ENCODE data around the gene BORCS5.

DNA sequence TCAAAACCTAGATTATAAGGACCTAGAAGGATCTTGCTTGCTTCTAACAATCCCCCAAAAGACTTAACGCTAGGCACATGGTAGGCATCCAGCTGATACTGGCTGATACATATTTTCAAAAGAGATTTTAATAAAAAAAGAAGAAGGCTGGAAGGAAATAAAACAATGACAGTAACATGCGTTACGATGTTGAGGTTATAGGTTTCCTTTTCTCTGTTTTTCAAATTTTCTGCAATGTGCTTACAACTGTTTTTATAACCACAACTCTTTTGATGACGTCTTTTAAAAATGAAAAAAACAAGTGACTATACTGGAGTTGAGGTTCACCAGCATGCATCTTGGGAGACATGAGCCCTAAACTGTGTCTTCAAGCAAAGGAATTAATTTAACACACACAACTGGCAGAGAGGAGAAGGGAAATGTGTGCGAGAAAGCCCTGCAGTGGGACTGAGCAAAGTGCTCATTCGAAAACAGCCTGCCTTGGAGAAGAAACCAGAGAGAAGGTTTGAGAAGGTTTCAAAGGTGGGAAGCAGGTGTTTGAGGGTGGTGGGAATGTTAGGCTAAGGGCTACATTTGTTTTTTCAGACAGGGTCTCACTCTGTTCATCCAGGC lies 125.4 kb downstream of the BORCS5 start:
- TF ChIP-seq, protein P1, sequence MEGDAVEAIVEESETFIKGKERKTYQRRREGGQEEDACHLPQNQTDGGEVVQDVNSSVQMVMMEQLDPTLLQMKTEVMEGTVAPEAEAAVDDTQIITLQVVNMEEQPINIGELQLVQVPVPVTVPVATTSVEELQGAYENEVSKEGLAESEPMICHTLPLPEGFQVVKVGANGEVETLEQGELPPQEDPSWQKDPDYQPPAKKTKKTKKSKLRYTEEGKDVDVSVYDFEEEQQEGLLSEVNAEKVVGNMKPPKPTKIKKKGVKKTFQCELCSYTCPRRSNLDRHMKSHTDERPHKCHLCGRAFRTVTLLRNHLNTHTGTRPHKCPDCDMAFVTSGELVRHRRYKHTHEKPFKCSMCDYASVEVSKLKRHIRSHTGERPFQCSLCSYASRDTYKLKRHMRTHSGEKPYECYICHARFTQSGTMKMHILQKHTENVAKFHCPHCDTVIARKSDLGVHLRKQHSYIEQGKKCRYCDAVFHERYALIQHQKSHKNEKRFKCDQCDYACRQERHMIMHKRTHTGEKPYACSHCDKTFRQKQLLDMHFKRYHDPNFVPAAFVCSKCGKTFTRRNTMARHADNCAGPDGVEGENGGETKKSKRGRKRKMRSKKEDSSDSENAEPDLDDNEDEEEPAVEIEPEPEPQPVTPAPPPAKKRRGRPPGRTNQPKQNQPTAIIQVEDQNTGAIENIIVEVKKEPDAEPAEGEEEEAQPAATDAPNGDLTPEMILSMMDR (IDR thresholded peaks at IDR 0.05) = no peak
- TF ChIP-seq POLR2A (IDR thresholded peaks at IDR 0.05) = no peak
